HG02840 (cell line): Measurements from ENCODE around the gene MEMO1.
"Not testable (repeated sequence)": the region's sequence is repeated elsewhere in the genome, so short reads cannot be mapped to it uniquely, and the experiment has no call there.

Experiments used
- ATAC-seq: cut with Tn5 transposase; IDR thresholded peaks from one replicate; pipeline ENCODE4 v1.9.1; 2021; ENCODE audit warnings: mild to moderate bottlenecking, moderate library complexity, moderate number of reproducible peaks; ENCODE audit not compliant: unreplicated experiment, low FRiP score

Gene MEMO1

DNA sequence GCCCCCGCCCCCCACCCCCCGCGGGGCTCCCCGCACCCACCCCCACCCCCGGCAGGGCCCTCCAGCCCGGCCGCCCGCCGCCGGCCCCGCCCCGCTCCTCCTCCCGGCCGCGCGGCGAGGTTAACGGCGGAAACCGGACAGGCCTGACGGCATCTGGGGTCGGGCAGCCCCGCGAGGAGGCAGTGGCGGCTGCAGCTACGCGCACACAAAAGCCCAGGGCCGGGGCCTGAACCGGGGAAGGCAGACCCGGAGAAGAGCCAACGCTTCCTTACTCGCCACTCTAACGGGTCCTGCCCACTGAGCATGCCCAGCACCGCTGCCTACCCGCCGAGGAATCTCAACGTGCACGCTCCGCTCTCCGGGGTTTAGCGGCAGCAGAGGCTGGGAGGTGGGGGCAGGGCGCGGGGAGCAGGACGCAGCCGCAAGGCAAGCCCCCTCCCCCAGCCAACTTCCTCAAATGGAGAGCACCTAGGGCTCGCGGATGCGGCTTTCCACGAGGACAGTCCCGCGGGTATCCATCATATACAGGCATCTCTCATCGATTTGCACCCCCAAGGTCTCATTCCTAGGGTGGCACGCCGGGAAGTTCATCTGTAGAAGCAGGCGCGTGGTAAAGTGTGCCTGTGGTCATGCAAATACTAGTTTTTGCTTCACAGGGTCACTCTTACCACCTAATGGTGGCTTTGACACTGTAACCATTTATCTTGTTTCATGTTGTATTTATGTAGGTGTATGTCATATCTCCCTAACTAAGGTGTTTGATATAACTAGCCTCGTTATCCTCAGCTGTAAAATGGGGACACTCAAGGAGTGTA lies at the start of gene MEMO1:
Gene MEMO1, minus strand, starts transcription at position 339 of the 815 bp plus-strand sequence. CDS start 761 bp downstream, outside the sequence.
- ATAC-seq, result peak; percentile 66

DNA sequence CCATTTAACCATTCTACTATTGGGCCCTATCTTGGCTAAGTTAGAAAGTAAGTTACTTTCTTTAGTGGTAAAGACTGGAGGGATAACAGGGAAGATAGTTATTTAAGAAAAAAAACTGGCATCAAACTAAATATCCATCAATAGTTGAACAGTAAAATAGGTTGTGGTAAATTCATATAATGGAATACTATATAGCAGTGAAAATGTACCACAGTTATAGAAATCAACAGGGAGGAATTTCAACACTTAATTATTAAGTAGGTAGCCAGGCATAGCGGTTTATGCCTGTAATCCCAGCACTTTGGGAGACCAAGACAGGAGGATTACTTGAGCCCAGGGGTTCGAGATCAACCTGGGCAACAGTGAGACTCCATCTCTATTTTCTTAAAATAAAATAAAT lies 49.5 kb upstream of the MEMO1 start:
- ATAC-seq, result no peak

DNA sequence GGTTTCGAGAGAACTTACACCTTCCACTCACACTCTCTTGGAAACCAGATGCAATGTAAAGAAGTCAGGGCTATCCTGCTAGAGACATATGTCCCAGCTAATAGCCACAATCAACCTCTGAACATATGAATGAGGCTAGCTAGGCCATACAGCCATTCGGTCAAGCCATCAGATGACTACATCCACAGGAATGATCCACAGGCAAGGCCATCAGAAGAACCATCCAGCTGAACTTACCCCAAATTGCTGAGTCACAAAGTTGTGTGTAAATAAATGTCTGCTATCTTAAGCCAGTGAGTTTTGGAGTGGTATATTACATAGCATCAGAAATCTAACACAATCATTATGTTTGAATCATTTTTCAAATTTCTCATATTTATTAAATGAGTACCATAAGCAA lies 47.3 kb upstream of the MEMO1 start:
- no peak for ATAC-seq

DNA sequence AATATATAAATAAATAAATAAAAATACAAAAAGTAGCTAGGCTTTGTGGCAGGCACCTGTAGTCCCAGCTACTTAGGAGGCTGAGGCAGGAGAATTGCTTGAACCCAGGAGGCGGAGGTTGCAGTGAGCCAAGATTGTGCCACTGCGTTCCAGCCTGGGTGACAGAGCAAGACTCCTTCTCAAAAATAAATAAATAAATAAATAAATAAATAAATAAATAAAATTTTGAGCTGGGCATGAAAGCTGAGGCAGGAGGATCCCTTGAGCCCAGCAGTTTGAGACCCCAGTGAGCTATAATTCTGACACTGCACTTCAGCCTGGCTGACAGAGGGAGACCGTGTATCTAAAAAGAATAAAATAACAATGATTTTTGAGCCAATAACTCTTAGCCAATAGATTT lies 43.8 kb upstream of the MEMO1 start:
- ATAC-seq, result not testable (repeated sequence)

DNA sequence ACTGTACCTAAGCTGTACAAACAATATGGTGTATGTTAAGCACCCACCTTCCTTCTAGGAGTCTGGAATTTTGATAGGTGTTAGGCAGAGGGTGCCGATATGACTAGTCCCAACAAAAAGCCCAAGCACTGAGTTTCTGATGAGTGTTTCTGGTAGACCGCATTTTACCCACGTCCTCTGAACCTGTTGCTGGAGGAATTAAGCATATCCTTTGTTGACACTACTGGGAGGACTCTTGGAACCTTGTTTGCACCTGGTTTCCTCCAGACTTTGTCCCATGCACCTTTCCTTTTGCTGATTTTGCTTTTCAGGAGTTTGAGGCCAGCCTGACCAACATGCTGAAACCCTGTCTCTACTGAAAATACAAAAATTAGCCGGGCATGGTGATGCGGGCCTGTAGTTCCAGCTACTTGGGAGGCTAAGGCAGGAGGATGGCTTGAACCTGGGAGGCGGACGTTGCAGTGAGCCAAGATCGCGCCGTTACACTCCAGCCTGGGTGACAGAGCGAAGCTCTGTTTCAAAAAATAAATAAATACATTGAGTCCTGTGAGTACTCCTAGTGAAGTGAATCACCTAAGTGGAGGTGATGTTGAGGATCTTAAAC lies 41.1 kb upstream of the MEMO1 start:
- ATAC-seq, result no peak

DNA sequence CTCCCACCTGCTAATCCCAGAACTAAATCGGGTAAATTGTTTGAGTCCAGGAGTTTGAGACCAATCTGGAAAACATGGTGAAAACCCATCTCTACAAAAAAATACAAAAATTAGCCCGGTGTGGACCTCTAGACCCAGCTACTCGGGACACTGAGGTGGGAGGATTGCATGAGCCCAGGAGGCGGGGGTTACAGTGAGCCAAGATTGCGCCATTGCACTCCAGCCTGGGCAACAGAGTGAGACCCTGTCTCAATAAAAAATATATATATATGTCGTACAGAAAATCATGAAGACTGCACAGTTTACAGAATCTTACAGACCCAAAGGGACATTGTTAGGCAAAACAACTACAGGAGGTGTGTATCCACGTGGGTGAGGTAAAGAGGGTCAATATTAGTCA lies 32.8 kb upstream of the MEMO1 start:
- ATAC-seq, result no peak

DNA sequence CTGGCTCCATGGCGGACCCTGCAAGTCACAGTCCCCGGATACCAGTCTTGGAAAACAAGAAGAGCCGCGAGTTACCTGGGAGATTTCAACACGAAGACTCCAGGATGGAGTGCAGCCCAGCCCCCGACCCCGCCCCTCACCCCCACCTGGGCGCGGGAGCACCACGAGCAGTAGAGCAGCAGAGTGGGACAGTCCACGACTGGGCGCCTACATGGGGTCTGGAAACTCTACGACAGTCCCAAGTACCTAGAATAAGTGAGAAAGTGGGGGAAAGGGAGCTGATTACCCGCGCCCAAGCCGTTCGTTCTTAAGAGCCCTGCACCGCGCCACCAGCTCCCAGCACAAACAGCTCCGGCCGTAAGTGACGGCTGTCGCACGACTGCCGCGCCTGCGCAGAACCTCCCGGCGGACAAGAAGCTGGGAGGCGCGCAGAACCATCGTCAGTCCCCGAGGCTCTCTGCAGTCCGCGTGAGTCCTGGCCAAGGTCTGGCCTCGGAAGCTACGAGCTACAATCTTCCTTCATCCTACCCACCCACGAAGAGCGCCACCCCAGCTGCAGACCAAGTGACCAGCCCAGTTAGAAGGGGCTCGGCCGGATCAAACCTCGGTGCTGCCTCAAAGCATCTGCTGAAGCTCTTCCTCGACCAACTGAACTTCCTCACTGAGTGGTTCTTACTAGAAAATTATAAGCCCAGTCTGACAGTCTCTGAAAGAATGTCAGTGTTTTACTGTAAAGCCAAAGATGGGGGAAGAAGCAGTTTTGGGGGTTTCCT lies 28.8 kb upstream of the MEMO1 start, which contains the start of gene DPY30:
Gene DPY30, minus strand, starts transcription at position 359 of the 773 bp plus-strand sequence. Its CDS starts 349 bp downstream, at position 10.
- peak; percentile 81 for ATAC-seq

DNA sequence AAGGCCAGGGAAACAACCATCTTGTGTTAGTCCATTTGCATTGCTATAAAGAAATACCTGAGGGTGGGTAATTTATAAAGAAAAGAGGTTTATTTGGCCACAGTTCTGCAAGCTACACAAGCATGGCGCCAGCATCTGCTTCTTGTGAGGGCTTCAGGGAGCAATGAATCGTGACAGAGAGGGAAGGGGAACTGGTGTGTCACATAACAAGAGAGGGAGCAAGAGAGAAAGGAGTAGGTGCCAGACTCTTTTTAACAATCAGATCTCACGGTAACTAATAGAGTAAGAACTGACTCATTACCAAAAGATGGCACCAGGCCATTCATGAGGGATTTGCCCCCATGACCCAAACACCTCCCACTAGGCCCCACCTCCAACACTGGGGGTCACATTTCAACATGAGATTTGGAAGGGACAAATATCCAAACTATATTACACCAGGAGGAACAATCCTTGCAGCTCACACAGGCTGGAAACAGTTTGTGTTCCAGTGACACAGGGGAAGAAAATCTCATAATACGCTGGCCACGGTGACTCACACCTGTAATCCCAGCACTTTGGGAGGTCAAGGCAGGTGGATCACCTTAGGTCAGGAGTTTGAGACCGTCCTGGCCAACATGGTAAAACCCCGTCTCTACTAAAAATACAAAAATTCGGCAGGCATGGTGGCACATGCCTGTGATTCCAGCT lies 23.5 kb upstream of the MEMO1 start:
- ATAC-seq, result not testable (repeated sequence)

DNA sequence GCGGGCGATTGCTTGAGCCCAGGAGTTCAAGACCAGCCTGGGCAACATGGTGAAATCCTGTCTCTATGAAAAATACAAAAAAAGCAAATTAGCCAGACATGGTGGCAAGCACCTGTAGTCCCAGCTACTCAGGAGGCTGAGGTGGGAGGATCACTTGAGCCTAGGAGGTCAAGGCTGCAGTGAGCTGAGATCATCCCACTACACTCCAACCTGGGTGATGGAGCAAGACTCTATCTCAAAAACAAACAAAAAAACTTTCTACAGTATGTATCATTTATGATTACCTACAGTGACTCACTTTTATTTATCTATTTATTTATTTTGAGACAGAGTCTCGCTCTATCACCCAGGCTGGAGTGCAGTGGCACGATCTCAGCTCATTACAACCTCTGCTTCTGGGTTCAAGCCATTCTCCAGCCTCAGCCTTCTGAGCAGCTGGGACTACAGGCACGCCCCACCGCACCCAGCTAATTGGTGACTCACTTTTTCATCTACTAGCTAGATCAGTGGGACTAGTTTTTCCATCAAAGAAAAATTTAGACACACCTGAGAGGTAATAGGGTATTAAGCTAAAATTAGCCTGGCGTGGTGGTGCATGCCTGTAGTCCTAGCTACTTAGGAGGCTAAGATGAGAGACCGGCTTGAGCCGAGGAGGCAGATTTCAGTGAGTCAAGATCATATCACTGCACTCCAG lies 8.1 kb upstream of the MEMO1 start:
- ATAC-seq, result not testable (repeated sequence)

DNA sequence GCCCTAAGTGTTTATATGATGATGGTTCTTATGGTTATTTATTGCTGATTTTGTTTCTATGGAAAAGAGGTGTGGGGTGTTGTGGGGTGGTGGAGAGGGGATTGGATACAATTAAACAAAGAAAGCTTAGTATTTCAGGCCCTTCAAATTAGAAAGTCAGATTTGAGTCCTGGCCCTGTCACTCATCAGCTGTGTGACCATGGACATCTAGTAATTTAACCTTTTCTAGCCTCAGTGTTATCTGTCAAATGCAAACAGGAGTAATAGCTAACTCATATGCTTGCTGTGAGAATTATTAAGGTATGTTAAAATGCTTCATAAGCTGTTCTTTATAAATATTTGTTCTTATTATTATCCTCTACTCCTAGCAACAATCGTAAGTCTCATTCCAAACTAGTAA lies 2.1 kb upstream of the MEMO1 start:
- ATAC-seq, result no peak

DNA sequence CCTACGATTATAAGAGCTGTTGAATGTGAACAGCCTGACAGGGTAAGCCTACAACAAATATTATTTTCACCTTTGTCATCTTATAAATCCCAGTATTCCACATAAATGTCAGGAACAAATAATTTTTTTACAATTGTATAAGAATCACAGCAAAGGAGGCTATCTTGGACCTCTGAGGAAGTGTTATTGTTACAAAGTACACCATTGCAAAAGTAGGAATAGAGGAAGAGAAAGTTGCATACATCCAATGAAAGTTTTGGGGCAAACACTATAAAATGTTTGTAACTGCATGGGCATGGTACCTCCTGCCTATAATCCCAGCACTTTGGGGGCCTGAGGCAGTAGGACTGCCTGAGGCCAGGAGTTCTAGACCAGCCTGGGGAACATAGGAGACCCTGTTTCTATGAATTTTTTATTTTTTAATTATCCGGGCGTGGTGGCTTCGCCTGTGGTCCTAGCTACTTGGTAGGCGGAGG lies 715 bp upstream of the MEMO1 start:
- ATAC-seq, result no peak

DNA sequence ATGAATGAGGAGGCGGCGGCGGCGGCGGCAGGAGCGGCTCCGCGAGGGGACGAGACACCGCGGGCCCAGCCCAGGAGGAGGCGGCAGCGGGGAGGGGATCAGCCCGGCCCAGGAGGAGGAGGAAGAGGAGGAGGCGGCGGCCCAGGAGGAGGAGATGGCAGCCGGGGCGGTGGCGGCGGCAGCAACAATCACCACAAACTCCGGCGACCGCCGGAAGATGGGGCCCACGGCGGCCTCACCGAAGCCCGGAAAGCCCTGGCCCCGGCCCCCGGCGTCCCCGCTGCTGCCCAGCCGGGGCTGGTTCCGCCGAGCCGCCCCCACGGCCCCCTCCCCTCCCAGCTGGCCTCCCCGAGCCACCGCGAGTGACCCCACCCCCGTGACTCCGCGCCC lies 533 bp downstream of the MEMO1 start:
- ATAC-seq, result peak; percentile 56

DNA sequence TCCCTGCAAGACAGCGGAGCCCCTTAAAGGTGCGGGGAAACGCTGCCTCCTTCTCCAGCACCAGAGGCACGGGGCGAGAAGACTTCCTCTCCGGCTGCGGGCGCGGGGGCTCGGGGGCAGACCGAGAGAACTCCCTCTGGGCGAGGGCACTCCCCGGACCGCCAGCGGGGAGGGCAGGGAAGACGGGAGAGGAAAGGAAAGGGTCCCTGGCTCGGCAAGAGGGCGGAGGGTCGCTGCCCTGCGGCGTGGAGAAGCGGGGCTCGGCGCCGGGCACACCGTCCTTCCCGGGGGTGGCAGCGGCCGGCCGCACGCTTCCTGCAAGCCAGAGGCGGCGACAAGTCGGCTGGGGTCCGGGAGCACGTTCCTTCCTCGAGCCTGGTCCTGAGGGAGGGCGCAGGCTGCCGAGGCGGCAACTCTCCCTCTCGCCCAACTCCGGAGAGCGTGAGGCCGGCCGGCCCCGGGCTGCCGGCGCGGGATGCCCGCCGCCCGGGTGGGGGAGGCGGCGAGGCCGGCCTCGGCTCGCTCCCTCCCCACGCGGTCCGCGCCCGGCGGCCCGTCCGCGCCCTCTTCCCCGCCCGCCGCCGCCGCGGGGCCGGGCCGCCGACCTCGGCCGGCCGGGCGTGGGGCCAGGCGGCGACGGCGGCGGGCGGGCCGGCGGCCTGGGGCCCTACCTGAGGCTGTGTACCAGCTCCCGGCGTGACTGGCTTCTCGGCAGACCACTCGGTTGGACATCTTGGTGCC lies 1.1 kb downstream of the MEMO1 start:
- ATAC-seq, result peak; percentile 22

DNA sequence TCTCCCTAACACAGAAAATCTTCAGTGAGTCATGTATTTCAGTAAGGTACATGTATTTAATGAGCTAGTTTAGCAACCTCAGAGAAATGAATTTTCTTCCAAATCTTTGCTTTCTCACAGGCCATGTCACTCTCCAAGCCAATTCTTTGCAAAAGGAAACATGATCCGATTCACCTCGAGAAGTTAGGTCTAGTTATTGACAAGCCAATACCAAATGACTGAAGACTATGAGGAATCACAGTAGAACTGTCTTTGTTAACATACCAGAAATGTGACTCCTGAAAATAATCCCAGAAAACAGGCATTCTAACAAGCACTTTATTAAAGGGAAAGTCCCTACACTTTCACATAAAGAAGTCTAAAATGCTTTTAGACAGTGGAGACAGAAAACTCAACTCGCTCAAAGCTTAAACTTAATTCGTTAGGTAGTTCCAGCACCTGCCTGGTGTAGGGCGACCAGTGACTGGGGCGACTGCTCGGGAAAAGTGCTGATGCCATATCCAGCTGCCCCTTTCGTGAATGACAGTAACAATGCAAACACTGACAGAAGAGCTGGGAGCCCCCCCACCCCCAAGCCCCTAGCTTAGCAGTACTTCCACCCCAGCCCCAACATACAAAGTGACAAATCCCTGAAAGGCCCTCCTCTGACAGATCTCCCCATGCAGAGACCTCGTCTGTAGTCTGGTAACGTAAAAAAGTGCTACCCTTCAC lies 1.8 kb downstream of the MEMO1 start:
- no peak for ATAC-seq

DNA sequence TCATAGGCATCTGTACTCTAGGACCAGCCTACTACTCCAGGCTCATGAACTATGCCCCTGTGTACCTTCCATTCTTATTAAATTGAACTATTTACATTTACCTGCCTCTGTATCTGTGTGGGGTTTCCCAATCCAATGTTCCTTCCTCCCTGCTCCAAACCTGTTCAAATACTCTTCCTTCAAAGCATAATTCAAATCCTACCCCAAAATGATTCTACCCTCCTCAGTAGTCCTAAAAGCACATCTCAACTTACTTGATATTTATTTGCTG lies 3.8 kb downstream of the MEMO1 start:
- ATAC-seq, result no peak

DNA sequence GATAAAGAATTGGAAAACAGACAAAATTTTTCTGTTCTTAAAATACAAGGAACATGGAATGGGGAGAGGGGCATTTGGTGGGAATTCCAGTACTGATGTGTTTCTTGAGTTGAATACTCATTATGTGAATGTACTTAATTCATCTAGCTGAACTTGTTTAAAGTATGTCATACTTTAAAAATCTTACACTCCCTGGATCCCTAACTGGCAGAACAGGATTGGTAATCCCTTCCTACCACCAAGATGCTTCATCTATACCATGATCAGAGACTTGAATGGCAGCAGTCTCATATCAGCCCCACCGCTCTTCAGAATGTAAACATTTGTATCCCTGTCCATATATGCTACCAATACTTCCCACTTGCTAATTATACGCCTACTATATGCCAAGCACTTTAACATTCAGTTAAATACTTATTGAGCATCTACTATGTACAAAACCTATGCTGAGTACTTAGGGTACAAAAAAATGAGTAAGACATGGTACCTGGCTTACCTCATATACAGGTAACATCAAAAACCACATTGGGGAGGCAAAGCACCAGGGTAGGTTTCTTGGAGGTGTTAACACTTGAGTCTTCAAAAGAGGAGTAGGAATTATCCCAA lies 5.3 kb downstream of the MEMO1 start:
- ATAC-seq, result no peak

DNA sequence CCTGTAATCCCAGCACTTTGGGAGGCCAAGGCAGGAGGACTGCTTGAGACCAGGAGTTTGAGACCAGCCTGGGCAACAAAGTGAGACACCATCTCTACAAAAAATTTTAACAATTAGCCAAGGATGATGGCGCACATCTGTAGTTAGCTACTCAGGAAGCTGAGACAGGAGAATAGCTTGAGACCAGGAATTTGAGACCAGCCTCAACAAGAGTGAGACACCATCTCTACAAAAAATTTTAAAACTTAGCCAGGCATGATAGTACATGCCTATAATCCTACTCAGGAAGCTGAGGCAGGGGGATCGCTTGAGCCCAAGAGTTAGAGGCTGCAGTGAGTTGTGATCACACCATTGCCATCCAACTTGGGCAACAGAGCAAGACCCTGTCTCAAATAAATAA lies 7.0 kb downstream of the MEMO1 start:
- ATAC-seq, result no peak

DNA sequence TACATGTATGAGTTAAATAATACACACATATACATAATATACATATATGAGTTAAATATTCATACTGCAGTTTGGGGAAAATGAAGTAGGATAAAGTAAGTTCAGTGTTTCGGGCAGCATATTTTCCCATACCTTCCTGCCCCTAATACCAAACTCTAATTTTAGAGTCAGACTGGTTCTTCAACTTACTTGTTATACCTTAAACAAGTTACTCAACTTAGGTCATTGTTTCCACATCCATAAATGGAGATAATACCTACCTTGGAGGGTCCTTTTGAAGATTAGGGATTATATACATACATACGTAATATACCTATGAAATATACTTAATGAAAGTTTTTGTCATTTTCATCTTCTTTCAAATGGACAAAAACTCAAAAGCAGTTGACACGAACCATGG lies 8.4 kb downstream of the MEMO1 start:
- ATAC-seq, result no peak
